ENCODE data around the gene DDX20.

The DDX20 gene

DNA sequence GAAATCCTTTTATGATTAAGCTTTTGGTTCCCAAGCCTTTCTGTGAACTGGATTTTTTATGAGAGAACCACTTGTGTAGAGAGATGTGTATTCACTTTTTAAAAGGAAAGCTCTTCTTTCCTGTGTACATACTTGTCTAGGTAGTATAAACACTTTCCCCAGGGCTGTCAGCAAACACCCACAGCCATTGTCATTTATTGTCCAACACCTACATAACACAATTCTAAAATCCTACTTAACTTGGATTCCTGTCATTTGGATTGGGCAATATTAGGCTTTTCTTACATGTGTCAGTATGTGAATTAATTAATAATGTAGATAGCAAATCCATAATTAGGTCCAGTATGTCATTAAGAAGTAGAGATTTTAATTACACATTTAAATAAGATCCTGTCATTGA lies 12.3 kb downstream of the DDX20 start:
- Histone ChIP-seq H3K27me3 (ENCODE audit: low read length) (no peaks in the 10 kb centered on the region), H3K27ac (ENCODE audit: low read depth, low read length) (no peak overlapping the region), H3F3A (ENCODE audit: insufficient read depth) (peaks cover 20% of the 10 kb centered on the region), H3K79me2 (ENCODE audit: insufficient read depth, low read length) (0 out of 2 replicates have a peak, but pooled peaks cover 13% of the 10 kb centered on the region), H2AFZ (ENCODE audit: low read depth, low read length, severe bottlenecking) (no peak overlapping the region), H3K4me2 (ENCODE audit: low read depth, low read length, poor library complexity, severe bottlenecking) (no peak overlapping the region), H3K36me3 (ENCODE audit: low read length) (peaks cover 28% of the 10 kb centered on the region; the same call in 1 of the 2 replicates), H3K4me3 (ENCODE audit: insufficient read depth, low read length, poor library complexity, severe bottlenecking) (no peak overlapping the region), H3K9me3 (ENCODE audit: insufficient read depth, low read length) (no peaks in the 10 kb centered on the region), H3K9ac (ENCODE audit: low read length) (no peak overlapping the region), H4K20me1 (ENCODE audit: low read depth, low read length) (no peaks in the 10 kb centered on the region; the same call in 1 of the 2 replicates), H3K9me2 (replicated peaks; ENCODE audit: insufficient read depth, low read length) (no peaks in the 10 kb centered on the region)
- TF ChIP-seq EZH2phosphoT487 (conservative IDR thresholded peaks at IDR 0.05; ENCODE audit: low read length), result no peak
- TF ChIP-seq, protein P1, sequence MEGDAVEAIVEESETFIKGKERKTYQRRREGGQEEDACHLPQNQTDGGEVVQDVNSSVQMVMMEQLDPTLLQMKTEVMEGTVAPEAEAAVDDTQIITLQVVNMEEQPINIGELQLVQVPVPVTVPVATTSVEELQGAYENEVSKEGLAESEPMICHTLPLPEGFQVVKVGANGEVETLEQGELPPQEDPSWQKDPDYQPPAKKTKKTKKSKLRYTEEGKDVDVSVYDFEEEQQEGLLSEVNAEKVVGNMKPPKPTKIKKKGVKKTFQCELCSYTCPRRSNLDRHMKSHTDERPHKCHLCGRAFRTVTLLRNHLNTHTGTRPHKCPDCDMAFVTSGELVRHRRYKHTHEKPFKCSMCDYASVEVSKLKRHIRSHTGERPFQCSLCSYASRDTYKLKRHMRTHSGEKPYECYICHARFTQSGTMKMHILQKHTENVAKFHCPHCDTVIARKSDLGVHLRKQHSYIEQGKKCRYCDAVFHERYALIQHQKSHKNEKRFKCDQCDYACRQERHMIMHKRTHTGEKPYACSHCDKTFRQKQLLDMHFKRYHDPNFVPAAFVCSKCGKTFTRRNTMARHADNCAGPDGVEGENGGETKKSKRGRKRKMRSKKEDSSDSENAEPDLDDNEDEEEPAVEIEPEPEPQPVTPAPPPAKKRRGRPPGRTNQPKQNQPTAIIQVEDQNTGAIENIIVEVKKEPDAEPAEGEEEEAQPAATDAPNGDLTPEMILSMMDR (IDR thresholded peaks at IDR 0.05; ENCODE audit: insufficient read depth, low read length, poor library complexity, severe bottlenecking), result no peak

DNA sequence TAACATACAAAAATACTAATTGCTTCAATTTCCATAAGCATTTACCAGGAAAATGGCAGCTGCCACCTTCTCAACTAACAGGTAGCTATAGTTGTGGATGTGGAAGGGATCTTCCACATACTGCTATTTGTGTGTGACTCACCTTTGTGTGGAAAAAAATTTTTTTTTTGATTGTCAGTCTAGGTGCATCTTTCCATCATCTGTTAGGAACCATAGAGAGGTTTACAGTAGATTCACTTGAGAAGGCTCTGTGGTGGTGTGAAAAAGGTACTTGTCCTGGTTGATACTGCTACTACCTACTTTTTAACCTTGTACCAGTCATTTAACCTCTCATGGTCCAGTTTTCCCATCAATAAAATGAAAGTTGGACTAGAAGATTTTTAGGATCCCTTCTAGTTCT lies 12.9 kb downstream of the DDX20 start:
- Histone ChIP-seq H4K20me1 (ENCODE audit: low read depth, low read length) (no peaks in the 10 kb centered on the region; the same call in 1 of the 2 replicates), H2AFZ (ENCODE audit: low read depth, low read length, severe bottlenecking) (no peak overlapping the region), H3K27ac (ENCODE audit: low read depth, low read length) (no peak overlapping the region), H3K9me3 (ENCODE audit: insufficient read depth, low read length) (no peaks in the 10 kb centered on the region), H3K4me2 (ENCODE audit: low read depth, low read length, poor library complexity, severe bottlenecking) (no peak overlapping the region), H3K9me2 (replicated peaks; ENCODE audit: insufficient read depth, low read length) (no peaks in the 10 kb centered on the region), H3K4me3 (ENCODE audit: insufficient read depth, low read length, poor library complexity, severe bottlenecking) (no peak overlapping the region), H3K36me3 (ENCODE audit: low read length) (peaks cover 26% of the 10 kb centered on the region; the same call in 1 of the 2 replicates), H3K27me3 (ENCODE audit: low read length) (no peaks in the 10 kb centered on the region), H3K79me2 (ENCODE audit: insufficient read depth, low read length) (0 out of 2 replicates have a peak, but pooled peaks cover 13% of the 10 kb centered on the region), H3F3A (ENCODE audit: insufficient read depth) (peaks cover 20% of the 10 kb centered on the region), H3K9ac (ENCODE audit: low read length) (no peak overlapping the region)
- TF ChIP-seq, protein P1 (IDR thresholded peaks at IDR 0.05; ENCODE audit: insufficient read depth, low read length, poor library complexity, severe bottlenecking), result no peak
- no peak for TF ChIP-seq EZH2phosphoT487 (conservative IDR thresholded peaks at IDR 0.05; ENCODE audit: low read length)

GRCh38 chr1:111769517-111770146 lies 13.9 kb downstream of the DDX20 start:
- Histone ChIP-seq H3K4me2 (ENCODE audit: low read depth, low read length, poor library complexity, severe bottlenecking) (no peak overlapping the region), H3K79me2 (ENCODE audit: insufficient read depth, low read length) (0 out of 2 replicates have a peak, but pooled peaks cover 13% of the 10 kb centered on the region), H3K9ac (ENCODE audit: low read length) (no peak overlapping the region), H3K27me3 (ENCODE audit: low read length) (no peaks in the 10 kb centered on the region), H3K27ac (ENCODE audit: low read depth, low read length) (no peak overlapping the region), H2AFZ (ENCODE audit: low read depth, low read length, severe bottlenecking) (no peak overlapping the region), H3K4me3 (ENCODE audit: insufficient read depth, low read length, poor library complexity, severe bottlenecking) (no peak overlapping the region), H3K9me3 (ENCODE audit: insufficient read depth, low read length) (no peaks in the 10 kb centered on the region), H3K9me2 (replicated peaks; ENCODE audit: insufficient read depth, low read length) (no peaks in the 10 kb centered on the region), H4K20me1 (ENCODE audit: low read depth, low read length) (no peaks in the 10 kb centered on the region; the same call in 1 of the 2 replicates), H3K36me3 (ENCODE audit: low read length) (peaks cover 18% of the 10 kb centered on the region; the same call in 1 of the 2 replicates), H3F3A (ENCODE audit: insufficient read depth) (peaks cover 16% of the 10 kb centered on the region)
- TF ChIP-seq, protein P1 (IDR thresholded peaks at IDR 0.05; ENCODE audit: insufficient read depth, low read length, poor library complexity, severe bottlenecking), result peak; percentile 68
- no peak for TF ChIP-seq EZH2phosphoT487 (conservative IDR thresholded peaks at IDR 0.05; ENCODE audit: low read length)

Measured in SU-DHL-6 (cell line).